Neural cell (in vitro differentiated cells): Measurements from ENCODE around the gene SPIN1. TPM values are rescaled to one million over a fixed set of nuclear protein-coding genes. Genes with fewer than 3 reads are reported as not detected.

Experiments used
- H2AFZ ChIP-seq: fragments of 200-600, 300-800 bp; sonication (generic), shearing (Covaris generic); 2 replicates; pipeline ENCODE4 v1.6.0; 2014; ENCODE audit warnings: low read depth, mild to moderate bottlenecking, antibody characterized with exemption, low read length, moderate library complexity
- H3F3A ChIP-seq: fragments of 200-600 bp; shearing (Covaris generic); 2 replicates; pipeline ENCODE4 v1.6.1; 2016; ENCODE audit warnings: mild to moderate bottlenecking, moderate library complexity, mixed read lengths, antibody characterized with exemption, low read length; ENCODE audit not compliant: insufficient read depth, poor library complexity, severe bottlenecking
- H3K27ac ChIP-seq: fragments of 200-600, 300-800 bp; sonication (generic), shearing (Covaris generic); 2 replicates; pipeline ENCODE4 v1.5.1; 2014; ENCODE audit warnings: mild to moderate bottlenecking, low read length, moderate library complexity
- H3K27me3 ChIP-seq: fragments of 300-800, 200-600 bp; sonication (generic), shearing (Covaris generic); 2 replicates; pipeline ENCODE4 v1.6.0; 2014; ENCODE audit warnings: mild to moderate bottlenecking, low read depth, low read length, moderate library complexity; ENCODE audit not compliant: insufficient read depth
- H3K36me3 ChIP-seq: fragments of 300-800, 200-600 bp; sonication (generic), shearing (Covaris generic); 2 replicates; pipeline ENCODE4 v1.5.1; 2014; ENCODE audit warnings: mild to moderate bottlenecking, antibody characterized with exemption, low read length, moderate library complexity; ENCODE audit not compliant: insufficient read depth
- H3K4me2 ChIP-seq: fragments of 300-800, 200-600 bp; sonication (generic), shearing (Covaris generic); 2 replicates; pipeline ENCODE4 v1.6.0; 2014; ENCODE audit warnings: mild to moderate bottlenecking, low read length
- H3K4me3 ChIP-seq: fragments of 300-800, 200-600 bp; sonication (generic), shearing (Covaris generic); 2 replicates; pipeline ENCODE4 v1.5.1; 2014; ENCODE audit warnings: mild to moderate bottlenecking, low read length, moderate library complexity
- H3K79me2 ChIP-seq: fragments of 200-600 bp; shearing (Covaris generic); replicated peaks from 2 replicates; pipeline ENCODE4 v1.6.0; 2014; ENCODE audit warnings: mild to moderate bottlenecking, low read length, moderate library complexity; ENCODE audit not compliant: insufficient read depth
- H3K9ac ChIP-seq: fragments of 300-800, 200-600 bp; sonication (generic), shearing (Covaris generic); 2 replicates; pipeline ENCODE4 v1.6.1; 2016; ENCODE audit warnings: mild to moderate bottlenecking, low read length, mixed read lengths
- H3K9me2 ChIP-seq: fragments of 200-600 bp; shearing (Covaris generic); 2 replicates; pipeline ENCODE4 v1.6.1; 2016; ENCODE audit warnings: mild to moderate bottlenecking, low read length, mixed read lengths; ENCODE audit not compliant: insufficient read depth
- H3K9me3 ChIP-seq: fragments of 200-600, 300-800 bp; sonication (generic), shearing (Covaris generic); 2 replicates; pipeline ENCODE4 v1.6.1; 2016; ENCODE audit warnings: mild to moderate bottlenecking, mixed run types, low read length, moderate library complexity, mixed read lengths
- H4K20me1 ChIP-seq: fragments of 200-600 bp; shearing (Covaris generic); 2 replicates; pipeline ENCODE4 v1.6.1; 2016; ENCODE audit warnings: mild to moderate bottlenecking, mixed run types; ENCODE audit not compliant: insufficient read depth
- CTCF ChIP-seq: fragments of 450-650 bp; IDR thresholded peaks from 2 replicates; pipeline ENCODE4 v1.5.1; 2014; ENCODE audit warnings: antibody characterized with exemption, mild to moderate bottlenecking, moderate library complexity; ENCODE audit not compliant: poor library complexity, severe bottlenecking
- EP300 ChIP-seq: fragments of 450-650 bp; conservative IDR thresholded peaks from 2 replicates; pipeline ENCODE4 v1.6.1; 2014; ENCODE audit warnings: antibody characterized with exemption, mild to moderate bottlenecking, moderate library complexity; ENCODE audit not compliant: poor library complexity, severe bottlenecking
- EZH2 ChIP-seq: fragments of 200-600, 300-800 bp; shearing (Covaris generic), sonication (generic); IDR thresholded peaks from 2 replicates; pipeline ENCODE4 v1.6.1; 2014; ENCODE audit warnings: antibody characterized with exemption, low read length, borderline replicate concordance, mild to moderate bottlenecking; ENCODE audit not compliant: insufficient read depth, poor library complexity, severe bottlenecking
- MXI1 ChIP-seq: fragments of 450-650 bp; conservative IDR thresholded peaks from 2 replicates; pipeline ENCODE4 v1.6.1; 2014; ENCODE audit warnings: antibody characterized with exemption, mild to moderate bottlenecking; ENCODE audit not compliant: poor library complexity, severe bottlenecking
- POLR2AphosphoS5 ChIP-seq: IDR thresholded peaks from 2 replicates; pipeline ENCODE4 v1.6.1; 2012
- RAD21 ChIP-seq: fragments of 450-650 bp; conservative IDR thresholded peaks from 2 replicates; pipeline ENCODE4 v1.6.1; 2014; ENCODE audit warnings: antibody characterized with exemption, mild to moderate bottlenecking, moderate library complexity
- REST ChIP-seq: IDR thresholded peaks from 2 replicates; pipeline ENCODE4 v1.6.1; 2012; ENCODE audit warnings: borderline replicate concordance
- SMC3 ChIP-seq: fragments of 450-650 bp; conservative IDR thresholded peaks from 2 replicates; pipeline ENCODE4 v1.6.1; 2014; ENCODE audit warnings: antibody characterized with exemption, mild to moderate bottlenecking, moderate library complexity; ENCODE audit not compliant: poor library complexity
- TAF1 ChIP-seq: IDR thresholded peaks from 2 replicates; pipeline ENCODE4 v1.6.1; 2012; ENCODE audit warnings: low read depth
- polyA plus RNA-seq: library from polyadenylated mRNA; depleted of rRNA; stranded (reverse); fragments of >200 nt; gene quantifications from 2 replicates; pipeline ENCODE4 v1.2.3, GENCODE V29; 2014

The SPIN1 gene
- polyA plus RNA-seq, 1 donor from 2014 or later, result 282 TPM

- H3K9me3 ChIP-seq, result no peaks in the 10 kb centered on the region
- no peaks in the 10 kb centered on the region for H3K9me2 ChIP-seq
- H3K4me2 ChIP-seq, result no peak overlapping the region
- H3F3A ChIP-seq, result no peaks in the 10 kb centered on the region
- H3K9ac ChIP-seq, result no peak overlapping the region
- TF ChIP-seq TAF1 (no peak), REST (no peak), EP300 (no peak), SMC3 (no peak), MXI1 (no peak), RAD21 (no peak), CTCF (no peak), EZH2 (no peak), POLR2AphosphoS5 (no peak)
- no peaks in the 10 kb centered on the region for H3K79me2 ChIP-seq
- no peak overlapping the region for H2AFZ ChIP-seq
- H3K27ac ChIP-seq, result no peak overlapping the region
- H3K4me3 ChIP-seq, result no peak overlapping the region
- no peaks in the 10 kb centered on the region for H3K36me3 ChIP-seq
- H4K20me1 ChIP-seq, result no peaks in the 10 kb centered on the region
- no peaks in the 10 kb centered on the region for H3K27me3 ChIP-seq
Observed at GRCh38 chr9:88364706-88365105, 23.5 kb upstream of the SPIN1 start.

GRCh38 chr9:88370346-88370745, 17.9 kb upstream of the SPIN1 start:
- H3K27ac ChIP-seq, result no peak overlapping the region
- no peak overlapping the region for H2AFZ ChIP-seq
- H3F3A ChIP-seq, result no peaks in the 10 kb centered on the region
- no peak overlapping the region for H3K4me3 ChIP-seq
- no peak overlapping the region for H3K4me2 ChIP-seq
- no peak overlapping the region for H3K9ac ChIP-seq
- H4K20me1 ChIP-seq, result no peaks in the 10 kb centered on the region
- no peak for TF ChIP-seq POLR2AphosphoS5
- TF ChIP-seq RAD21, result no peak
- no peak for TF ChIP-seq CTCF
- no peak for TF ChIP-seq MXI1
- no peak for TF ChIP-seq EZH2
- TF ChIP-seq EP300, result no peak
- TF ChIP-seq TAF1, result no peak
- no peak for TF ChIP-seq SMC3
- TF ChIP-seq REST, result no peak
- no peaks in the 10 kb centered on the region for H3K9me2 ChIP-seq
- H3K27me3 ChIP-seq, result no peaks in the 10 kb centered on the region
- H3K79me2 ChIP-seq, result no peaks in the 10 kb centered on the region
- no peaks in the 10 kb centered on the region for H3K9me3 ChIP-seq
- no peaks in the 10 kb centered on the region for H3K36me3 ChIP-seq
